SU-DHL-6 (cell line): Measurements from ENCODE around the gene SLC16A5.

Experiments used
- CTCF ChIP-seq: fragments of 200-600 bp; sonication (generic); IDR thresholded peaks from one replicate; pipeline ENCODE4 v1.5.1; 2017; ENCODE audit warnings: antibody characterized with exemption, mild to moderate bottlenecking, low read length, moderate library complexity; ENCODE audit not compliant: insufficient read depth, poor library complexity, severe bottlenecking
- EZH2phosphoT487 ChIP-seq: fragments of 200-600 bp; sonication (generic), shearing (Covaris generic); conservative IDR thresholded peaks from 2 replicates; pipeline ENCODE4 v1.6.1; 2018; ENCODE audit warnings: mild to moderate bottlenecking, antibody characterized with exemption, low read length, moderate library complexity, mixed read lengths

GRCh38 chr17:75115555-75115954, 27.8 kb downstream of the SLC16A5 start:
- TF ChIP-seq CTCF (no peak), EZH2phosphoT487 (no peak)
